Effector memory CD4-positive, alpha-beta T cell (primary cell): Measurements from ENCODE around the gene SH2B2.
"Not testable (repeated sequence)": the region's sequence is repeated elsewhere in the genome, so short reads cannot be mapped to it uniquely, and the experiment has no call there.

Source experiments
- DNase-seq, 3 donors: peaks; one replicate each; pipeline ENCODE4 v3.0.0-alpha.2; 2020
- H3K27ac ChIP-seq: 2 replicates; pipeline ENCODE4 v1.7.0; 2013; ENCODE audit warnings: mild to moderate bottlenecking, low read length, moderate library complexity; ENCODE audit not compliant: insufficient read depth, poor library complexity, severe bottlenecking
- H3K27me3 ChIP-seq: replicated peaks from 2 replicates; pipeline ENCODE4 v1.7.0; 2013; ENCODE audit warnings: mild to moderate bottlenecking, low read length; ENCODE audit not compliant: insufficient read depth, control insufficient read depth, poor library complexity, severe bottlenecking
- H3K36me3 ChIP-seq: 2 replicates; pipeline ENCODE4 v1.7.0; 2013; ENCODE audit warnings: mild to moderate bottlenecking, low read length, moderate library complexity; ENCODE audit not compliant: control insufficient read depth, insufficient read depth
- H3K4me1 ChIP-seq: 2 replicates; pipeline ENCODE4 v1.7.0; 2013; ENCODE audit warnings: low read length, mild to moderate bottlenecking; ENCODE audit not compliant: control insufficient read depth, insufficient read depth, poor library complexity, severe bottlenecking
- H3K4me3 ChIP-seq: 2 replicates; pipeline ENCODE4 v1.7.0; 2013; ENCODE audit warnings: low read length, low read depth, mild to moderate bottlenecking; ENCODE audit not compliant: insufficient read depth, poor library complexity, severe bottlenecking
- H3K9me3 ChIP-seq: 2 replicates; pipeline ENCODE4 v1.7.0; 2013; ENCODE audit warnings: mild to moderate bottlenecking, low read length, moderate library complexity; ENCODE audit not compliant: control insufficient read depth

The SH2B2 gene

GRCh38 chr7:102365390-102365789 is 78.7 kb downstream of the SH2B2 start:
- H3K9me3 ChIP-seq, H3K36me3 ChIP-seq, H3K4me3 ChIP-seq, H3K27me3 ChIP-seq, H3K27ac ChIP-seq, DNase-seq, H3K4me1 ChIP-seq: not testable (repeated sequence)

GRCh38 chr7:102370038-102370437 is 83.4 kb downstream of the SH2B2 start:
- not testable (repeated sequence) for H3K4me1 ChIP-seq, H3K27me3 ChIP-seq, H3K9me3 ChIP-seq, DNase-seq, H3K36me3 ChIP-seq, H3K27ac ChIP-seq, H3K4me3 ChIP-seq
